ENCODE results near the gene DSCAML1.

- TF ChIP-seq EZH2 (IDR thresholded peaks at IDR 0.05; ENCODE audit: insufficient read depth, poor library complexity, severe bottlenecking) (no peak), EZH2phosphoT487 (IDR thresholded peaks at IDR 0.05; ENCODE audit: insufficient read depth, low read depth) (no peak)
Observed at GRCh38 chr11:117484156-117484555, 312.9 kb downstream of the DSCAML1 start.
